NK-92 (cell line): ENCODE measurements around the gene RRP8.

Source experiments
- DNase-seq: peaks from one replicate; lab custom pipeline; 2025; ENCODE audit not compliant: unreplicated experiment; lab: John Stamatoyannopoulos, UW

RRP8 gene

DNA sequence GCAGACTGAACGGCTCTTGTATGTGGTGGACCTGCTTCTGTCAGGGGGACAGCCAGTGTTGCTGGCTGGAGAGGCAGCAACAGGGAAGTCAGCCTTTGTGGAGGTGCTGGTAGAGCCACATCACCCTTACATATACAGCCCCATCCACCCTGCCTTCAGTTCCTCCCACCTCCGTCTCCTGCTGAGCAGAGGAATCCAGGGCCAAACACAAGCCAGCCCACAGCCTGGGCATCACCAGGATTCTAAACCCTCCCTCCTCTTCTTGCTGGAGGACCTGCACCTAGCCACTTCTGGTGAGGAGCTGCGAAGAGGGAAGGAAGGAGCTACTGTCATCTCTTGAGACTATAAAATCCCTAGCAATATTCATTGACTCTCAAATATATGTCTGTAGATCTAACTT is 54.8 kb downstream of the RRP8 start:
- no peak for DNase-seq

DNA sequence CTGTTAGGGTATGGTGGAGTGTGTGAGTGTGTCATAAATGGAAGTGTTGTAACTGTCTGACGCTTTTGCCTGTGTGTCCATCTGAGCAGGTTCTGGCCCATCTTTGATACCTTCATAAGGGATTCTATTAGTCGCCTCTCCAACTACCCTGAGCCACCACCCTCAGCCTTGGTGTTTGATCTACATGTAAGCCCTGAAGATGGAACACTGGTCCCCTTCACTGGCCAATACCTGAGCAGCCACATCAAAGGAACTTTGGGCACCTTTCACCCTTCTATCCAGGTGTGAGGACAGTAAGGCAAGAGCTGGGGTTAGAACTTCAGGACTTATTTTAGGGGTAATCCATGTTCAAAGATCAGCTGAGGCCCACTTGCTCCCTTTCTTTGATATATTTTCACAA is 55.3 kb downstream of the RRP8 start:
- DNase-seq, result no peak

DNA sequence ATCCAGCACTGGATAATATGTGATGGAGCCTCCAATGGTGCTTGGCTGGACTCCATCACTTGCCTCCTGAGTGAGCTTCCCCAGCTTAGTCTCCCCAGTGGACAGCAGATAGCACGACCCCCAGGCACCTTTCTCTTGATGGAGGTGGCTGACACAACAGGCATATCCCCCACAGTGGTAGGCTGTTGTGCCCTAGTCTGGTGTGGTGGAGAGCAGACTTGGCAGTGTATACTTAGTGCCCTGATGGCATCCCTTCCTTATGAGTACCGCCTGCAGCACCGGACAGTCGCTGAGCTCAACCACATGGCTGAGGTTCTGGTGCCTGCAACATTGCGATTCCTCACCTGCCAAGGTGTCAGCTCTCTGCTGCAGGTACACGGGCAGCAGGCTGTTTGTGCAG is 56.2 kb downstream of the RRP8 start:
- no peak for DNase-seq

DNA sequence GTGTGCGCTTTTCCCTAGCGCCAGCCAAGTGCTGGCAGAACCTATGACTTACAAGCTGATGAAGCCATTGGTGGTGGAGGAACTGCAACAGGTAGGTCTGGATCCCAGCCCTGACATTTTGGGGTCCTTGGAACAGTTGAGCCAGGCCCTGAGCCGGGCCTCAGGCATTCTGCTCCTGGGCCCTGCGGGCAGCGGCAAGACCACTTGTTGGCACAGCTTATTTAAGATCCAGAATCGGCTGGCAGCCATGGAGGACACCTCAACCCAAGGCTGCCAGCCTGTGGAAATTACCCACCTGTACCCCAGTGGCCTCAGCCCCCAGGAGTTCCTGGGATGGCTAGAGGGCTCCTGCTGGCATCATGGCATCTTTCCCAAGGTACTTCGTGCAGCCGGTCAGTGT is 56.7 kb downstream of the RRP8 start:
- no peak for DNase-seq

DNA sequence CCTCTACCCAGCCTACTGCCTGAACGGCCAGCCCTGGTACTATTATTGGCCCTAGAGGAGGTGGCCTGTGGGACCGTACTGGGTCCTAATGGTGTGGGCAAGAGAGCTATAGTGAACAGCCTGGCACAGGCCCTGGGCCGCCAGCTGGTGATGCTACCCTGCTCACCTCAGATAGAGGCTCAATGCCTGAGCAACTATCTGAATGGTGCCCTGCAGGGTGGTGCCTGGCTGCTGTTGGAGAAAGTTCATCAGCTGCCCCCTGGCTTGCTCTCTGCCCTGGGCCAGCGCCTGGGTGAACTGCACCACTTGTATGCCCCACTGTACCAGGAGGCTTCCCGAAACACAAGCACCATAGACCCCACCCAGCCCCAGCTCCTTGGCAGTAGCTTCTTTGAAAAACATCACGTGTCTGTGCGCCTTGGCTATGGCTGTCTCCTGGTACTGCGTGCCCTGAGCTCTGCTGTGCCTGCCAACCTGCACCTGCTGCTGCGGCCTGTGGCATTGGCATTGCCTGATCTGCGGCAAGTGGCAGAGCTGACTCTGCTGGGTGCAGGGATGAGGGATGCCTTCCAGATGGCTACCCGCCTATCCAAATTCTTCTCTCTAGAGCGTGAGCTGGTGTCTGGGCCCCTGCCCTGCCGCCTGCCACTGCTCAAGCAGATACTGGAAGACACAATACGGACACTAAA is 57.4 kb downstream of the RRP8 start:
- no peak for DNase-seq
